Endothelial cell of umbilical vein (primary cell): ENCODE measurements around the gene SLC35G3.

Experiments used
- CTCF ChIP-seq, 2 donors: IDR thresholded peaks; 1 replicate in 1 of 2; 2 replicates in 1 of 2; pipeline ENCODE4 v1.5.1; 2011; ENCODE audit warnings: low read length in 2 of 2, mild to moderate bottlenecking in 2 of 2, moderate library complexity in 2 of 2, control low read depth in 1 of 2, inconsistent platforms in 1 of 2, low read depth in 1 of 2; ENCODE audit not compliant: insufficient read depth in 1 of 2; ENCODE audit errors: extremely low read depth in 1 of 2
- EZH2 ChIP-seq: IDR thresholded peaks from 2 replicates; pipeline ENCODE4 v1.6.1; 2012; ENCODE audit warnings: borderline replicate concordance, low read depth, mild to moderate bottlenecking, moderate library complexity, low read length, inconsistent platforms; ENCODE audit not compliant: severe bottlenecking
- MAX ChIP-seq: IDR thresholded peaks from 2 replicates; pipeline ENCODE4 v1.6.1; 2011; ENCODE audit not compliant: insufficient read depth, insufficient read length
- POLR2A ChIP-seq: IDR thresholded peaks from 2 replicates; pipeline ENCODE4 v1.6.1; 2012; ENCODE audit warnings: low read depth, mild to moderate bottlenecking, control low read depth, low read length
- POLR2AphosphoS5 ChIP-seq: IDR thresholded peaks from 2 replicates; pipeline ENCODE4 v1.6.1; 2012; ENCODE audit warnings: low read depth, mild to moderate bottlenecking, control low read depth, low read length, moderate library complexity; ENCODE audit not compliant: insufficient read depth

- TF ChIP-seq CTCF (IDR thresholded peaks at IDR 0.05; ENCODE audit: extremely low read depth in 1 of 2, insufficient read depth in 1 of 2, low read depth in 1 of 2, low read length in 2 of 2) (no peak), EZH2 (no peak), POLR2A (no peak), POLR2AphosphoS5 (no peak), MAX (no peak)
These were observed 42.6 kb upstream of the SLC35G3 start for GRCh38 chr17:35236821-35237220.
